Ovary (tissue), 9 donors: ENCODE measurements around the gene CACNA2D3. TPM values are rescaled to one million over a fixed set of nuclear protein-coding genes. Genes with fewer than 3 reads are reported as not detected.

Source experiments
- DNase-seq, 5 donors: peaks; one replicate each; pipeline ENCODE4 v3.0.0-alpha.2; 2019 to 2020
- H3K27ac ChIP-seq, 2 donors: fragments of 200-600 bp; one replicate each; pipeline versions ENCODE4 v1.5.1 to v1.8.0; 2019 to 2022
- H3K27me3 ChIP-seq: fragments of 200-600 bp; one replicate; pipeline ENCODE4 v1.8.0; 2022
- H3K36me3 ChIP-seq: fragments of 200-600 bp; sonication (generic); one replicate; pipeline ENCODE4 v1.5.1; 2019
- H3K4me1 ChIP-seq: one replicate; pipeline ENCODE4 v1.8.1; 2013; ENCODE audit warnings: mild to moderate bottlenecking, moderate library complexity; ENCODE audit not compliant: insufficient read depth
- H3K4me3 ChIP-seq: fragments of 200-600 bp; sonication (generic); one replicate; pipeline ENCODE4 v1.5.1; 2017
- H3K9me3 ChIP-seq, 2 donors: fragments of 200-600 bp in 1 of 2; sonication (generic) in 1 of 2; one replicate each; pipeline versions ENCODE4 v1.5.1 to v1.8.1; 2013 to 2019; ENCODE audit warnings: mild to moderate bottlenecking in 1 of 2, moderate library complexity in 1 of 2
- EP300 ChIP-seq: sonication (generic); formaldehyde crosslinking; IDR thresholded peaks from one replicate; pipeline ENCODE4 v1.6.1; 2017; ENCODE audit warnings: antibody characterized with exemption
- POLR2A ChIP-seq: fragments of 450-650 bp; IDR thresholded peaks from one replicate; pipeline ENCODE4 v1.6.1; 2017; ENCODE audit warnings: antibody characterized with exemption, mild to moderate bottlenecking, moderate library complexity
- WGBS, 3 donors: extraction: QIAGEN DNeasy Blood & Tissue Kit in 1 of 3; methylation state at CpG; one replicate each; pipeline versions ENCODE4 v1.1.5 to v1.1.7; 2013 to 2017; 5-methylcytosine and 5-hydroxymethylcytosine counted together
- intact Hi-C, 4 donors: fragments of 100-400 bp; cut with DNase I; formaldehyde crosslinking; loops; one replicate each; pipeline versions ENCODE4 v1.11.0 to v1.15.1; 2022 to 2023
- polyA plus RNA-seq, 2 donors: library from polyadenylated mRNA; stranded (reverse); fragments of 200-250 nt in 1 of 2; fragments of 350-450 nt in 1 of 2; fragmentation: Illumina TruSeq in 1 of 2; extraction: RNeasy Lipid Tissue Mini Kit (QIAGEN cat#74804) in 1 of 2; gene quantifications; one replicate each; pipeline ENCODE4 v1.2.3, GENCODE V29; 2013 to 2014
- total RNA-seq, 7 donors: library from RNA; depleted of rRNA in 2 of 7; stranded (reverse); fragments of >200 nt in 2 of 7; fragmentation: NEBNext Ultra II Directional in 3 of 7; extraction: Animal tissue kit (Norgen Biotek cat#: 25700) in 3 of 7; gene quantifications; one replicate each; pipeline versions ENCODE4 v1.1.0 to v1.2.4, GENCODE V29; 2016 to 2023
- TF ChIP-seq, protein P1 (sequence below), 3 donors: fragments of 450-650 bp in 2 of 3; fragments of 200-600 bp in 1 of 3; IDR thresholded peaks; one replicate each; pipeline versions ENCODE4 v1.5.1 to v1.8.0; 2016 to 2022; ENCODE audit warnings: antibody characterized with exemption in 3 of 3, mild to moderate bottlenecking in 1 of 3
- donor health status: DM: no; HTN: no; CAD: no; lungs with moderate emphysema.
- donor health status: DM: no; HTN: no; CAD: no.
- donor health status: Bipolar disorder and iron deficiency.
- donor health status: DM: yes; HTN: yes; CAD: no.
- donor health status: DM: no; HTN: no; CAD: no.
- donor health status: DM: yes; HTN: yes; CAD: no.

CACNA2D3 gene
- total and polyA plus RNA-seq, 9 donors = 2.0 to 10.1 (median 4.7) TPM

DNA sequence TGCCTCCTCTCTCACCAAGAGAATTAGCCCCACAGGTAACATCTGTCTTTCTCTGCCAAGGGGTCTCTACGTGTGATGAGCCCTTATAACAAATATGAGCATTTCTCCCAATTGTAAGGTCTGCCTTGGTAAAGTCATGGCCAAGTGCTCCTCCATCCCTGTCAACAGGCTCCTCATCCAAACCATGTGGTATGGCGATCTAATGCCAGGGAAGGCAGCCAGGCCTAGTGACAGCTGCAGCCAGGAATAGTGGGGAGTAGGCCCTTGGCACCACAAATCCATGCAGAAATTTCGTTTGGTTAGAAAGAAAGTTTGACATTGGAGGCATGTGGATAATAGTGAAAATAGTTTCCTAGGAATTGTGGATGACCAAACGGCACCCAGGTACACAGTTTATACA lies 810.3 kb downstream of the CACNA2D3 start:
- WGBS, 3 donors = 79 to 86% (median 82%) methylated on average over 4 of the region's 4 CpGs

DNA sequence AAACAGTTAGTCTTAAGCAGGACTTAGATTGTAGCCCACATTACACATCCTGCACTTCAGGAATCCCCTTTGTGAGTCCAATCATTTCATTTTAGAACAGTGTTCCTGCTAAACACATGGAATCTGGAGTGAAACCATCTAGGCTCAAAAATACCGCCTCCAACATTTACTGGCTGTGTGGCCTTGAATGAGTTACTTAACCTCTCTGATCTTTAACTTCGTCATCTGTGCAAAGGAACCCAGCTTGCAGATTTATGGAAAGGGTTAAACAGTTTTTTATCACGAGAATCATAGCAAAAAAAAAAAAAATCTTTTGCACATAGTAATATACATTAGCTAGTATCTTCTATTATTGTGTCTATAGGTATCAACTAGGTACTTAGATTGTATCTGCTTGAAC lies 813.5 kb downstream of the CACNA2D3 start:
- no peaks in the 10 kb centered on the region for H3K9me3 ChIP-seq
- H3K4me3 ChIP-seq = no peak overlapping the region
- DNase-seq = no peak
- WGBS, 3 donors = 80 to 91% (median 90%) methylated on average over 3 of the region's 3 CpGs
- H3K27ac ChIP-seq = no peak overlapping the region
- intact Hi-C loops = no loop called here
- H3K36me3 ChIP-seq = no peaks in the 10 kb centered on the region
- TF ChIP-seq, protein P1, sequence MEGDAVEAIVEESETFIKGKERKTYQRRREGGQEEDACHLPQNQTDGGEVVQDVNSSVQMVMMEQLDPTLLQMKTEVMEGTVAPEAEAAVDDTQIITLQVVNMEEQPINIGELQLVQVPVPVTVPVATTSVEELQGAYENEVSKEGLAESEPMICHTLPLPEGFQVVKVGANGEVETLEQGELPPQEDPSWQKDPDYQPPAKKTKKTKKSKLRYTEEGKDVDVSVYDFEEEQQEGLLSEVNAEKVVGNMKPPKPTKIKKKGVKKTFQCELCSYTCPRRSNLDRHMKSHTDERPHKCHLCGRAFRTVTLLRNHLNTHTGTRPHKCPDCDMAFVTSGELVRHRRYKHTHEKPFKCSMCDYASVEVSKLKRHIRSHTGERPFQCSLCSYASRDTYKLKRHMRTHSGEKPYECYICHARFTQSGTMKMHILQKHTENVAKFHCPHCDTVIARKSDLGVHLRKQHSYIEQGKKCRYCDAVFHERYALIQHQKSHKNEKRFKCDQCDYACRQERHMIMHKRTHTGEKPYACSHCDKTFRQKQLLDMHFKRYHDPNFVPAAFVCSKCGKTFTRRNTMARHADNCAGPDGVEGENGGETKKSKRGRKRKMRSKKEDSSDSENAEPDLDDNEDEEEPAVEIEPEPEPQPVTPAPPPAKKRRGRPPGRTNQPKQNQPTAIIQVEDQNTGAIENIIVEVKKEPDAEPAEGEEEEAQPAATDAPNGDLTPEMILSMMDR (IDR thresholded peaks at IDR 0.05) = no peak
- TF ChIP-seq EP300 (no peak), POLR2A (no peak)
- no peaks in the 10 kb centered on the region for H3K4me1 ChIP-seq
- H3K27me3 ChIP-seq = no peaks in the 10 kb centered on the region

More for the DNA sequence above, 810.3 kb downstream of the CACNA2D3 start:
- Histone ChIP-seq H3K4me1 (no peaks in the 10 kb centered on the region), H3K9me3 (no peaks in the 10 kb centered on the region), H3K36me3 (no peaks in the 10 kb centered on the region), H3K27me3 (no peaks in the 10 kb centered on the region), H3K27ac (no peak overlapping the region), H3K4me3 (no peak overlapping the region)
- DNase-seq = no peak
- intact Hi-C loops = no loop called here
- TF ChIP-seq EP300 (no peak), POLR2A (no peak)
- TF ChIP-seq, protein P1 (IDR thresholded peaks at IDR 0.05) = no peak

DNA sequence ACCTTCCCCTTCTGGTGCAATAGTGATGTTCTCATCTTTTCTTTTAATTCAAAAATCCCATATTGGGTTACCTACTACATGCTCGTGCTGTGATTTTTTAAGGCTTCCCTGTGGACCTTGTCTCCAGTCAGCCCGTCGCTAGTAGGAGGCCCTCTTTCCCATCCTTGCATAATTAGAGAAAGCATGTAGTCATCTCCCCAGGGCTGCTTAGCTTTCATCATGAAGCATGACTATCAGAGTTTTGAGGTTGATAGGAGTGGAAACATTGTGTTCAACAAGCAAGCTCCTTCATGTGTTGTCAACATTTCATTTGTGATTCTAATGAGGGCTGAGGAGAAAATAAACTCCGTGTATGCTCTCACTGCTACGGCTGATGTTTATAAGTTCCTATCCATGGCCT lies 814.2 kb downstream of the CACNA2D3 start:
- 76 to 84% (median 83%) methylated on average over 5 of the region's 5 CpGs for WGBS, 3 donors
- intact Hi-C loops = no loop called here
- no peak overlapping the region for H3K27ac ChIP-seq
- no peak for DNase-seq
- no peaks in the 10 kb centered on the region for H3K27me3 ChIP-seq
- H3K4me1 ChIP-seq = no peaks in the 10 kb centered on the region
- H3K36me3 ChIP-seq = no peaks in the 10 kb centered on the region
- H3K9me3 ChIP-seq = no peaks in the 10 kb centered on the region
- no peak for TF ChIP-seq EP300
- TF ChIP-seq, protein P1 (IDR thresholded peaks at IDR 0.05) = no peak
- TF ChIP-seq POLR2A = no peak
- no peak overlapping the region for H3K4me3 ChIP-seq

DNA sequence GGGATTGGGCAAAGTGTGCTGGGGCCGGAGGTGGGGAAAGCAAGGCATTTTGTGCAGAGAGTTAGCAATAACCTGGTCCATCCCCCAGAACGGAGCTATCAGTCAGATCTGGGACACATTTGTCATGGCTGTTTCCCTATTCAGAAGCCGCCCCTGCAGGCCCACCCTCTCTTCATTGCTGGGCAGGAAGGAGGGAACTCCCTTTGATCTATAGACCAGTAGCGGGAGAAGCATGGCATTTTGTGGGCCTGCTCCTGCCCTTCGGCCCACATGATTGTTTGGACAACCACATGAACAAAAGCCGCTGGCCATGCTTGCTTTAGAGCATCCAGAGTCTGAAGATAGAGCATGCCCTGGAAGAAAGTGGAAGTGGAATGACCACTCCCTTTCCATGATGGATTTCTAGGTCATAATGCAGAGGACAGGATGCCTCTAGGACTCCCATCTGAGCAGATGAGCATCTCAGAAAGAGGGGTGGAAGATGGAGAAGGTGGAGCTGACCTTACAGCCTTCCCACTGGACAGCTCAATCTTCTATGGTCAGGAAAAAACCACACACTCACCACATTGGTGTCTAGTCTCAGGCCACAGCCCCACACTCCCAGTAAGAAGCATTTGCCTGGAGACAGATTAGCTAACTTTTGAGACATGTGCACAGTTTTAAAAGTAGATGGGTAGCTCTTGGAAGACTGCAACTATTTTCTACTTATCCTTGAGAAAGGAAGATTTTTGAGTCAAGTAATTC lies 817.4 kb downstream of the CACNA2D3 start:
- H3K4me1 ChIP-seq = no peaks in the 10 kb centered on the region
- WGBS, 3 donors = 67 to 80% (median 74%) methylated on average over 6 of the region's 6 CpGs
- H3K27ac ChIP-seq = no peak overlapping the region
- H3K4me3 ChIP-seq = no peak overlapping the region
- H3K27me3 ChIP-seq = no peaks in the 10 kb centered on the region
- DNase-seq = no peak
- no peaks in the 10 kb centered on the region for H3K36me3 ChIP-seq
- TF ChIP-seq EP300 (no peak), POLR2A (no peak)
- TF ChIP-seq, protein P1 (IDR thresholded peaks at IDR 0.05) = no peak
- intact Hi-C loops = no loop called here
- no peaks in the 10 kb centered on the region for H3K9me3 ChIP-seq
